Right ventricle myocardium superior (tissue), 1 donor: ENCODE results near the gene FAM83D. TPM values are rescaled to one million over a fixed set of nuclear protein-coding genes. Genes with fewer than 3 reads are reported as not detected.

Experiments
- ATAC-seq: fragments of 200-7000 bp; cut with Tn5 transposase; one replicate; pipeline ENCODE4 v1.9.1; 2020; ENCODE audit warnings: mild to moderate bottlenecking; ENCODE audit not compliant: poor library complexity
- DNase-seq: peaks from one replicate; pipeline ENCODE4 v3.0.0-alpha.2; 2020
- intact Hi-C: fragments of 100-400 bp; cut with DNase I; formaldehyde crosslinking; loops from one replicate; pipeline ENCODE4 v1.11.2; 2022
- long read RNA-seq: library from polyadenylated mRNA; unstranded; transcript quantifications from one replicate; pipeline ENCODE4 v2.0.0, GENCODE V29; 2021
- total RNA-seq: library from RNA; stranded (reverse); fragmentation: NEBNext Ultra II Directional; extraction: Animal tissue kit (Norgen Biotek cat#: 25700); gene quantifications from one replicate; pipeline ENCODE4 v1.2.1, GENCODE V29; 2021
- donor health status: DM: no; HTN: yes; CAD: no; lungs with severe emphysema.

Gene FAM83D, protein sequence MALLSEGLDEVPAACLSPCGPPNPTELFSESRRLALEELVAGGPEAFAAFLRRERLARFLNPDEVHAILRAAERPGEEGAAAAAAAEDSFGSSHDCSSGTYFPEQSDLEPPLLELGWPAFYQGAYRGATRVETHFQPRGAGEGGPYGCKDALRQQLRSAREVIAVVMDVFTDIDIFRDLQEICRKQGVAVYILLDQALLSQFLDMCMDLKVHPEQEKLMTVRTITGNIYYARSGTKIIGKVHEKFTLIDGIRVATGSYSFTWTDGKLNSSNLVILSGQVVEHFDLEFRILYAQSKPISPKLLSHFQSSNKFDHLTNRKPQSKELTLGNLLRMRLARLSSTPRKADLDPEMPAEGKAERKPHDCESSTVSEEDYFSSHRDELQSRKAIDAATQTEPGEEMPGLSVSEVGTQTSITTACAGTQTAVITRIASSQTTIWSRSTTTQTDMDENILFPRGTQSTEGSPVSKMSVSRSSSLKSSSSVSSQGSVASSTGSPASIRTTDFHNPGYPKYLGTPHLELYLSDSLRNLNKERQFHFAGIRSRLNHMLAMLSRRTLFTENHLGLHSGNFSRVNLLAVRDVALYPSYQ
- total RNA-seq, result 0.35 TPM
- long read RNA-seq, partial matches to known transcripts, result 1 of 1 reads
- long read RNA-seq, other reads (novel, unspliced or antisense), result 0 of 1 reads

DNA sequence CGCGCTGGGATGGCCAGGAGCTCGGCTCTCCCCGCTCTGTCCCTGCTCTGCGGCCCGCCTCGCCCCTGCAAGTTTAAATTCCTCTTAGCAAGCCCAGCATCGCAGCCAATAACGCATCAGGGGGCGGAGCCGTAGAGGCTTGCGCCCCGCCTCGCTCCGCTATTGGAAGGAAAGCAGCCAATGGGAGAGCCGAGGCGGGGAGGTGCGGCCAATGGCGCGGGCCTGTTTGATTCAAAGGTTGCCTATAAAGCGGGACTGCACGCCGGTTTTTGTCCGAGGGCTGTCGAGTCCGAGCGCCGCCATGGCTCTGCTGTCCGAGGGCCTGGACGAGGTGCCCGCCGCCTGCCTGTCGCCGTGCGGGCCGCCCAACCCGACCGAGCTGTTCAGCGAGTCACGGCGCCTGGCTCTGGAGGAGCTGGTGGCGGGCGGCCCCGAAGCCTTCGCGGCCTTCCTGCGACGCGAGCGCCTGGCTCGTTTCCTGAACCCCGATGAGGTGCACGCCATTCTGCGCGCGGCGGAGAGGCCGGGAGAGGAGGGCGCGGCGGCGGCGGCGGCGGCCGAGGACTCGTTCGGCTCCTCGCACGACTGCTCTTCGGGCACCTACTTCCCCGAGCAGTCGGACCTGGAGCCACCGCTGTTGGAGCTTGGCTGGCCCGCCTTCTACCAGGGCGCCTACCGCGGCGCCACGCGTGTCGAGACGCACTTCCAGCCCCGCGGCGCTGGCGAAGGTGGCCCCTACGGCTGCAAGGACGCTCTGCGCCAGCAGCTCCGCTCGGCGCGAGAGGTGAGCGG lies at the start of gene FAM83D:
TSS of gene FAM83D (plus strand) at position 276 of the 792 bp plus-strand sequence. CDS start at position 302, 26 bp downstream.
- peak; percentile 96 for DNase-seq
- ATAC-seq, result peak; percentile 98
- intact Hi-C loops, result loop anchor here (5.0 kb wide), 1 partner anchor 121 kb away; no protein-coding TSS in a partner anchor

DNA sequence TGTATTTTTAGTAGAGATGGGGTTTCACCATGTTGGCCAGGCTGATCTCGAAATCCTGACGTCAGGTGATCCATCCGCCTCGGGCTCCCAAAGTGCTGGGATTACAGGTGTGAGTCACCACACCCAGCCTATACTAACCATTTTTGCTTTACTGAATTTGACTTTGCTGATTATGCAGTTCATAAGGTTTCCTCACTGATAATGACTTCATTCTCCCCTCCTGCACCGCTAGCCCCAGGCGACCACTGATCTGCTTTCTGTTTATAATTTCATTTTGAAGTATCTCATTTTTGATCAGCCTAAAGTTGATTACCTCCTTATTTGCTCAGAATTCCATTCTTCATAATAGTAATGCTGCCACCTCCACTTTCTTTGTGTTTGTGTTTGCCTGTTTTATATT lies 48.7 kb upstream of the FAM83D start:
- intact Hi-C loops, result no loop called here

DNA sequence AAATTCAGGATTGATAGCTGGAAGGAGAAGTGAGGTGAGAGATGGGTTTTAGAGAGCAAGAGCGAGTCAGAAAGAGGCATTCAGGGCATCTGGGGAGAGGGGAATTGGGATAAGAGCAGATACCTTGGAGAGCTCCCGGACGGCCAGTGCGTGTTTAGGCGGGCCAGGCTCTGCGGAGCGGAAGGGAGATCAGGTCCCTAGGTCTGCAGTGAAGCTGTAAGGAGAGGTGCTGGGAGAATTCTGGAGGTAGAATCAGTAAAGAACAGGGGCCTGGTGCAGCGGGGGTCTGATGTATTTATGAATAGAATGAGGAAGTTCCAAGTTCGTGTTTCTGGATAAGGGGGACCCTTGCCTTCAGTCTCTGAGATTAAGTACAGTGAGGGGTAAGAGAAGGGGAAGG lies 47.4 kb upstream of the FAM83D start:
- intact Hi-C loops, result no loop called here
- DNase-seq (no peak), ATAC-seq (no peak)

More for the DNA sequence above, 48.7 kb upstream of the FAM83D start:
- no peak for DNase-seq
- ATAC-seq, result no peak

DNA sequence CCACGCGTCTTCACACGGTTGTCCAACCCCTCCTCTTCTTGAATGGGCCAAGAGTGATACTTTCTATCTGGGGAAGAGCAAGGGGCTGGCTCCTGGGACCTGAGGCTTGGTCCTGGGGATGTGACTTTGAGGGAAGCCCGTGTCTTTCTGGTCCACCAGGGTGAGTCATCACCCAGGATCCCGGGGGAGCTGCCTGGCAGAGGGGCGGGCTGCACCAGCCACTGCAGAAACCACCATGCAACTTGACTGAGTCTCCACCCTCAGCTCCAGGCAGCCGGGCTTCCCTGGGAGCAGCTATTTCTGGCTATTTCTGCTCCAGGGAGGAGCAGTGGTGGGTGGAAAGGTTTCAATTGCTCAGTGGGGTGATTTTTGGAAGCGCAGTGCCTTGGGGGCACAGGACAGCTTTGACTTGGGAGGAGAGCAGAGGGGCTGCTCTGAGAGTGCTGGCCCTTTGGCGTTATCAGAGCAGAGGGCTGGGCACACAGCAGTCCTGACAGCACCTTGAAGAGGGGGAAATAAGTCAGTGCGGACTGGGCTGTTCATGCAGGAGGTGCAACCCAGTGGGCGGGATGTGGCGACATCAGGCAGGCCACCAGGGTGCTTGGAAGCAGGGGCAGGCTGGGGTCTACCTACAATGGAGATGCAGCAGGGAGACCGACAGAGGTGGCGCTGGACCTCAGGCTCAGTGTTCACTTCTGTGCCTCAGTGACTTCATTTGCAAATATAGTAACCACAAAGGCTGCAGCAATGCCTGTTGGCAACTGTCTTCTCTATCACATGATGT lies 45.1 kb upstream of the FAM83D start:
- ATAC-seq (no peak), DNase-seq (no peak)
- intact Hi-C loops, result no loop called here

DNA sequence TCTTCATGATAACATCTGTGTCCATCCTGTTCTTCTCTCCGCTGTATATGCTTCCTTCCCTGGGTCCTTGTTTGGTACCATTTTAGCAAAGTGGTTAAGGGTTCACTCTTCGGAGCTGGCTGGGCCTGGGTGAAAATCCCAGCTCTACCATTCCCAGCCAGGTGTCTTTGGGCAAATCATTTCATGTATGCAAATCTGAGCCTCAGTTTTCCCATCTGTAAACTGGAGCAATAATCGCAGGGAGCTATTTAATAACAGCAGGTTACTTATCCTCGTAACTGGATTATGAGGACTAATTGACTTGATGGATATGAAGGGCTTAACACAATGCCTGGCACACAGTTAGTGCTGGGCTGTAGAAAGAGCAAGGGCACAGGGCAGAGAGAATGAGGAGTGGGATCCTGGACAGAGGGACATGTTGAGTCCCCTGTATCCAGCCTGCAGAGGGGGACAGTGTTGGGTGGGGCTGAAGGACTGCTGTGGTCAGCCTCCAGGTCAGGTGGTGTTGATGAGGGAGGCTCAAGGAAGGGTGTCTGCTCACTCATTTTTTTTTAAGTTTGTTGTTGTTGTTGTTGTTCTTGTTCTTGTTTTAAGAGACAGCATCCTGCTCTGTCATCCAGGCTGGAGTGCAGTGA lies 44.3 kb upstream of the FAM83D start:
- intact Hi-C loops, result no loop called here
- ATAC-seq, result no peak

DNA sequence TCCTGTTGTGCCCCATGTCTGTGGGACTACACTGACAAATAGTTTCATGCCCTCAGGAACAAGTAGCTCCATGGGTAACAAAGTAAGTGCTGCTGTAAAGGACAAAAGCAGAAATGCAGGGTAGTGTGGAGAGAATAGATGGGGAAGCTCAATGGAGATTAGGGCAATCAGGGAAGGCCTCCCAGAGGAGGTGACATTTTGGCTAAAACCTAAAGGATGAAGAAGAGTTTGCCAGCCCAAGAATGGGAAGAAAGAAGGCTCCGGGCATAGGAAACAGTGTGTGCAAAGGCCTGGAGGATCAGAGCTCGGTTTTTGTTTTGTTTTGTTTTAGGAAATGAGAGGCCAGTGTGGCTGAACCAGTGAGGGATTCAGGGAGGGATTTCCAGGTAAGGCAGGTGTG lies 43.6 kb upstream of the FAM83D start:
- ATAC-seq (no peak), DNase-seq (no peak)
- intact Hi-C loops, result no loop called here

More for the DNA sequence above, 44.3 kb upstream of the FAM83D start:
- no peak for DNase-seq

DNA sequence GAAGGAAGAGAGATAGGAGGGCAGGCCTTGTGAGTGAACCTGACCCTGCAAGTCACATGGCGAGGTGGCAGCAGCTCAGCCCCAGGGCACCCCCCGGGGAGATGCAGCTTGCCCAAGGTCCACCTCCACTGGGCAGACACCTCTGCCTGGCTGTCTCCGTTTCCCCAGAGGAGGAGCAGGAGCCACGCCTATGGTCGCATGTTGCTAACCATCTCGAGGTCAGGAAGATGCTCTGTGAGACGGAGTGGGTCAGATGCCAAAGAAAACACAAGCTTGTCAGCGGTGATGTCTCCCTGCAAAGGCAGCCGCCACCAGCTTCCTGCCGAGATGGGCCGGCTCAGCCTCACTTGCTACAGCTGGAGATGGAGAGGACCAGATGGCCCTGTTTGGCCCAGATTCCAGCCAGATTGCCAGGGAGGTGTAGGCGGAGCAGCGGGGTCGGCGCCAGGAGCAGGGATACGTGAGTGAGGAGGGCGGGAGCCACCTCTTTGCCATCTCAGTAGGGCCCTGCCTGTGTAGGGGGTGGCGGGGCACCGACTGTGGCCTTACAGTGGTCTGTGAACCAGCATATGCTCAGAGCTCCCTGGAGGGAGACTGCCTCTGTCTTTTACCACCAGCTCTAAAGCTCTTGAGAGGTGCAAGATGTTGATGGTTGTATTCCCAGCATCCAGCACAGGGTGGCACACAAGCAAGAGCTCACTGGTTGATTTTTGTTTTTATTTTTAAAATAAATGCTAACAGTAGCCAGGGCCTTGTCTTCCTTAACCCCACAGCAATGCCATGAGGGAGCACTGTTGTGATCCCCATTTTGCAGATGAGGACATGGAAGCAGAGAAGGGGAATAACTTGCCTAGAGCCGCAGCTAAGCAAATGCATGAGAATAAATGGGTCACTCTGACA lies 42.9 kb upstream of the FAM83D start:
- intact Hi-C loops, result no loop called here
- ATAC-seq, result peak; percentile 25

DNA sequence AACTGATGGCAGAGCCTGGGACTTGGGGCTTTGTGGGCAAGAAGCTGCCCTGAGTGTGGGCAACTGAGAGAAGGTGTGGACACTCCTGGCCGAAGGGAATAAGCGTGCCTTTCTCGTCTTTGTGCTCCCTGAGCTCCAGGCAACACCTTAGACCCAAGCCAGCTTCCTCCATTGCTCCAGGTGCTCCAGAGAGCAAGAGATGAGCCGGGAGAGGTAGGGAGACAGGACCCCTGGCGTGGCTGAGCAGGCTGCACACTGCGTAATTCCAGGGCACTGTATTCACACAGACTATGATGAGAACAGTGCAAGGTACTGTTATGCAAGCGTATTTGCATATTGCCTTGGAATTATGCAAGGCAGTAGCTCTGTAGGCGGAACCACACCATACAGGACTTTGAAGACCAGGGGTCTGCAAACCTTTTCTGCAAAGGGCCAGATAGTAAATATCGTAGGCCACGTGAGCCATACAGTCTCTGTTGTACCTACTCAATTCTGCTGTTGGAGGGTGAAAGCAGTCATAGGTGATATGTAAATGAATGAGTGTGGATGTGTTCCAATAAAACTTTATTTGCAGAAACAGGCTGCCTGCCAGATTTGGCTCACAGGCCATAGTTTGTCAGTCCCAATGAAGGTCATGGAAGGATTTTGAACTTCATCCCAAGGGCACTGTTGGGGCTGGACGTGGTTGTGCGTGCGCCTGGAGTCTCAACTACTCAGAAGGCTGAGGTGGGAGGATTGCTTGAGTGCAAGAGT lies 42.1 kb upstream of the FAM83D start:
- intact Hi-C loops, result no loop called here
- ATAC-seq, result no peak

More for the DNA sequence above, 42.9 kb upstream of the FAM83D start:
- peak; percentile 52 for DNase-seq

DNA sequence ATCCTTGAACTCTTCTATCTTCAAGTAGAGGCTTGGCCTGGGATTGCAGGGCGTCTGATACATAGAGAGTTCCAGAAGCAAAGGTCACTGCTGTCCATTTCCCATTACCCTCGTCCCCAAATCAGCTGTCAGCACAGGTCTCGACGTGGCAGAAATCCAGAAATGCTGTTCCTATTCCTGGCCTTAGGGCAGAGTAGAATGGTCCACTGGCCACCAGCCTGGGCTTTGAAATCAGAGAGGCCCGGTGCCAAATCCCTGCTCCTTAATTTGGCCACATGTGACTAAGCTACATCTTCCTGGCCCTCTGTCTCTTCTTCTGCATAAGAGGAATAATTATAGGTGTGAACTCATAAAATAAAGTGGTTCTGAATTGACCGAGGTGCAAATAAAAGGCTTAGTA lies 40.9 kb upstream of the FAM83D start:
- intact Hi-C loops, result no loop called here
- ATAC-seq (no peak), DNase-seq (no peak)

More for the DNA sequence above, 42.1 kb upstream of the FAM83D start:
- no peak for DNase-seq

DNA sequence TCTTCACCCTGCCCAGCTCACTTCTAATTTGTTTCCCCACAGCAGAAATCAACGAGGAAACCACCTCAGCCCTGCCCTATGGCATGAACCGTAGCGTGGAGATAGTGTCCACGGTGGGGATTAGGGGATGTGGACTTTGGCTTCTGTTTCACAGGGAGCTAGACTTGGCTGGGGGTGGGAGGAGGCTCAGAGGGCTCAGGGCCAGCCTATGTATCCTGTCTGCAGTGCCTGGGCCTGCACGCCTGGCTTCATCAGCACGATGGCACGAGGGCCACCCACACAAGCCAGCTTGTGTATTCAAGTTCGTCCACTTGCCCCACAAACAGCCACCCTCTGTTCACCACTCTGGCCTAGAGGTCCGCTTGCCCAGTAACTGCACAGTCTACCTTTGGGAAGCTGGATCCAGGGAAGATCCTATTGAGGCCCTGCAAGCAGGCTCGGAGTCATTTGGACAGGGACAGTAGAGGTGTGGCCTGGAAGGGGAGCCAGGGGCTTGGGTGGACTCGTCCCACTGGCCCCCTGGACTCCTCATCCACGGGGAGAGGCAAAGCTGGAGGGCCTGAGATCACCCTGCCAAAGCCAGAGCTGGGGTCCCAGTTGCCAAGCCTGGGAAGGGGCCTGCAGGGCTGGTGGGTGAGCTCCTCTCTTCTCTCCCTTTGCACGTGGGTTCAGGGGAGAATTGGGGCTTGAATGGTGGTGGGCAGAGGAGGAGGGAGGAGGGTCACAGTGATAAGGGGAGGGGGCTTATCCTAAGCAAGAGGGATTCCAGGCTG lies 38.0 kb upstream of the FAM83D start:
- DNase-seq (no peak), ATAC-seq (no peak)
- intact Hi-C loops, result no loop called here

DNA sequence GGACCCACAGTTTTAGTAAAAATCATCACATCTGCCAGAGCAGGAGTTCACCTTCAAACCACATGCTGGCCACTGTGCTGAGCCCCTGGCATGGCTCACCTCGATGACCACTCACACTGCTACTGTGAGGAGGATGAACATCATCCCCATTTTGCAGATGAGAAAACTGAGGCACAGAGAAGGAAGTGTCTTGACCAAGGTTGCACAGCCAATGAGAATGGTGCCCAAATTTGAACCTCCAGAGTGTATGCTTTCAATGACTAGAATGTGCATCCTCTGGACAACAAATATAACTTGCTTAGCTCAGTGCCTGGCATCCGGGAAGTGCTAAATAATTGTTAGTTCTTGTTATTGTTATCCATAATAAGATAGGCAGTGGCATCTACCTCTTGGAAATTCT lies 37.2 kb upstream of the FAM83D start:
- intact Hi-C loops, result no loop called here
- ATAC-seq (no peak), DNase-seq (no peak)

DNA sequence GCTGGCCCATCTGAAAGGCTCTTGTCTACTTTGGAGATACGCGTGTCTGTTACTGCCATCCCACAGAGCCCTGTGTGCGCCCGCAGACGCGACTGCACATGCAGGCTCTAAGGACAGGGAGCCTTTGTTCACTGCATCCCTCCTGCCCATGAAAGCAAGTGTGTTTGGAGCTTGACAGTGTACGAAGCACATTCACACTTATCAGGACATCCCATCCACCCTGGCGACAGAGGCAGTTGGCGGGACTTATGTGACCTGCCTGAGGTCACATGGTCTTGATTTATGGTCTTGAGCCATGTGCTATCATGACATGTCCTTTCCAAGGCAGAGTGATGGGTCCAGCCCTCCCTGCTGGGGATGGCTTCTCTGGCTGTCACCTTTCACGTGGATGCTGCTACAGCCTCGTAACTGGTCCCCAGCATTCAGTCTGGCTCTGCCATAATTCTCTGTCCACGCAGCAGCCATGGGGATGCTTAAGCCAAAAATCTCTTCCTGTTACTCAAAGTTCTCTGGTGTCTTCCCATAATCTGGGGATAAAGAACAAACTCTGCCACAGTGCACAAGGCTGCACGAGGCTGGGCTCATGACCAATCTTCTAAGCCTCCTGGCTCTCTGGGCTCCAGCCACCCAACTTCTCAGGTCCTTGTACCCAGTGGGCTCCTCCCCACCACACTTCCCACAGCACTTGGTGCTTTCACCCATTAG lies 36.3 kb upstream of the FAM83D start:
- ATAC-seq (no peak), DNase-seq (no peak)
- intact Hi-C loops, result loop anchor here (10.0 kb wide), 1 partner anchor 235 kb away; no protein-coding TSS in a partner anchor

DNA sequence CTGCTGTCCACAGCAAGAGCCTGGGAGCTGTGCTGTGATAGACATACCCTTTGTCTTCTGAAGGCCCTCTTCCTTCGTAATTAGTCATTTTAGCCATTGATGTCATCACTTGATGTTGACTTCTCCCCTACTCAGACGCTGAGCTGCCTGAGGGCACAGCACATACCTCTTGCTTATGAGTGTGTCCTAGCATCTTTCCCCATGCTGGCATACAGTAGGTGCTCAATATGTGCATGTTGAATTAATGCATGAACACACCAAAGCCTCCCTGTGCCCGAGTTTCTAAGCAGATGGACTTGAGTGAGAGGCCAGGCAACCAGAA lies 35.8 kb upstream of the FAM83D start:
- no peak for DNase-seq
- ATAC-seq, result no peak
- intact Hi-C loops, result loop anchor here (10.0 kb wide), 1 partner anchor 236 kb away; no protein-coding TSS in a partner anchor

DNA sequence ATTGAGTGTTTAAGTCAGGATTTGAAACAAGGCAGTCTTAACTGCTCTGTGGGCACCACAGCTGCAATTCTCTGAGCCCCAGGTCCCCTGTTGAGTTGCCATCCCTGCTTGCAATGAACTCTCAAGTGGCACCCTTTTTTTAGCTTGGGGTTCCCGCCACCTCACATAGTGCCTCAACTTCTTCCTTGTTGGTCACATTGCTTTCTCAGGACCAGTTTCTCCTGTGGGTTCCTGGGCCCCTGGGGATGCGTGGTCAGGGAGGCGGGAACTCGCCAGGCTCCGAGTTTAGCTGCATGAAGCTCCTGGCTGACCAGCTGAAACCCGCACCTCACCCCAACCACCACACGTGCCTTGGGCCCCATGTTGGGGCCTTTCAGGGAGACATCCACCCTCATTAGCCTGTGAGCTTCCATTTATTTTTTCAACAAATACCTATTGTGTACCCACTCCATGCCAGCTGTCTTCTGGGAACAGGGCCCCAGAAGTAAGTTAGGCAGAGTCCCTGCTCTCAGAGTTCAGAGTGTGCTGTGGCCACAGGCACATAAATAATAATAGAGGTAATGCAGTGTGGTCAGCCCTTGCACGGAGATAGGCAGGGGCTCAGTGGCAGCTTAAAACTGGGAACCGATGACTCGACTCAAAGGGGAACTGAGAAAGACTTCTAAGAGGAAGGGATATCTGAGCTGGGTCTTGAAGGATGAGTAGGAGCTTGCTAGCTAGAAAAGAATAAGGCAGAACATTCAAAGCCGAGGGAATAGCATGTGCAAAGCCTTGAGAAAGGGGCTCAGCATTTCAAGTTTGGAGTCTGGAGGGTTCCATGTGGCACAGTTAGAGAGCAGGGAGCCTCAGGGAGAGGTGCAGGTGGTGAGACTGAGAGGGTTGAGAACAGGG lies 33.9 kb upstream of the FAM83D start:
- intact Hi-C loops, result loop anchor here (10.0 kb wide), 1 partner anchor 238 kb away; no protein-coding TSS in a partner anchor
- no peak for DNase-seq
- no peak for ATAC-seq
